NCI-H128 (cell line): Measurements from ENCODE around the gene FUT8.
"Not testable (repeated sequence)": the region's sequence is repeated elsewhere in the genome, so short reads cannot be mapped to it uniquely, and the experiment has no call there.

Source experiments
- DNase-seq: peaks from one replicate; lab custom pipeline; 2025; ENCODE audit not compliant: unreplicated experiment; lab: John Stamatoyannopoulos, UW

FUT8 gene

DNA sequence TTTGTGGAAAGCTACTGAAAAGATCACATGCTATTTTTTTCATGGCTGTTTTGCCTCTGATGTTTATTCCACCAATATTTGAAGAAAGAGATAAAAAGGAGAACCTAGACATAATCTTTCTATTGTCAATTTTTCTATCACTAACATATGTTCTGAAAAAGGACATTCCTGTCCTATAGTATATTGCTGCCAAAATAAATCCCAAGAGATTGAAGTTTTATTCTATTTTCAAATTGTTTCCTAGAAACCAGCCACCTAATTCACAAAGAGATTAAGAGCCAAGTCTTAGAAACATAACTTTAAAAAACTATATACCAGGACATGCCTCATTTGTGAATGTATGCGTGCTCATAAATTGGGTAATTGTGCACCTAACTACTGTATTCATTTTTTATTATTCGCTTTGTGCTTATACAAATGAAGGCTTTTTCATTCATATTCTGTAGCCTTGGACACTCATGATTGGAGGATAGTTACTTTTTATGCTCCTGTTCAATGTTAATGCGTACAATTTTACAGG lies 200.7 kb downstream of the FUT8 start:
- no peak for DNase-seq

DNA sequence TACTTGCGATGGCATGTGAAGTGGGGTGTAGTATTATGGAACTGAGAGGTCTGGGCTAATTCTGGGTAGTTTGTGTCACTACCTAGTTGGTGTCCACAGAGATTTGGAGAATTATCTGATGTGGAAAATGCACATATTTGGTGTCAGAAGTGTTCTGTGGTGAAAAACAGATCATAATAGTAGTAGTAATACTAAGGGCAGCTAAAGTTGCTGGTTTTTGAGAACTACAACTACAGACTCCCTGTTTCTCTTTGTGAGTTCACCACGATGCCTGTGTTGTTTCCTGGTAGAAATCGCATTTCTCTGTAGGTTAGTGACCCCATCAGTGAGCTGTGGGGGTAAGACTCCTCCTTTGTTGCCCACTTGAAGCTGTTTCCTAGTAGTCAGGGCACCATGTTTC lies 206.5 kb downstream of the FUT8 start:
- DNase-seq, result no peak

DNA sequence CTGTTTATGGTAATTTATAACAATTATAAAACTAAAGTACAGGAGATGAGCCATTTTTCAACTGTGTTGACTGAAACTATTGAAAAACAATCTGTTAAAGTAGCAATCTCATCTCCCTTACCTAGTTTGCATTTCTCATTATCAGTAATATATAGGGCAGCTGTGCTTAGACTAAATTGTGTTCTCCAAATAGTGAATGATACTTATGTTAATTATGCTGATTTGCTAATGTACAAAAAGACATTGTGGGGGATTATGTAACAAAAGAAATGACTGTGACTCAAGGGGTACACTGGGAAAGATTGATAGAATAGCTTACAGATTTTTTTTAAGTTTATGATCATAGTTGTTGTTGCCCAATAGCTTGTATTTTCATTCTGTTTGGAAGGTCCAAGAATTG lies 207.7 kb downstream of the FUT8 start:
- DNase-seq, result no peak

DNA sequence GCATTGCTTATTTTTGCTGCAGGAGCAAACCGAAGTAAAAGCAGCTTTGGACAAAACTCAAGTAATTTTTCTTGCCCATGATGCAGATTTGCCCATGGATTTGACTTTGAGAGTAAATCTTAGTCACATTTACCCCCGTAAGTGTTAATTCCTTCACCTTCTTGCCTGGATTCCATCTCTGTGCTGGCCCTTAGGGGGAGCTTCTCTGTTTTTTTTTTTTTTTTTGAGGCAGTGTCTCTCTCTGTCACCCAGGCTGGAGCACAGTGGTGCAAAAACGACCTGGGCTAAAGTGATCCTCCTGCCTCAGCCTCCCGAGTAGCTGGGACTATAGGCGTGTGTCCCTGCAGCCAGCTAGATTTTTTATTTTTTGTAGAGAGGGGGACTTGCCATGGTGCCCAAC lies 210.2 kb downstream of the FUT8 start:
- DNase-seq, result no peak

- no peak for DNase-seq
These were observed 211.2 kb downstream of the FUT8 start for GRCh38 chr14:65623759-65624158.

- no peak for DNase-seq
These were observed 214.8 kb downstream of the FUT8 start for GRCh38 chr14:65627315-65627714.

DNA sequence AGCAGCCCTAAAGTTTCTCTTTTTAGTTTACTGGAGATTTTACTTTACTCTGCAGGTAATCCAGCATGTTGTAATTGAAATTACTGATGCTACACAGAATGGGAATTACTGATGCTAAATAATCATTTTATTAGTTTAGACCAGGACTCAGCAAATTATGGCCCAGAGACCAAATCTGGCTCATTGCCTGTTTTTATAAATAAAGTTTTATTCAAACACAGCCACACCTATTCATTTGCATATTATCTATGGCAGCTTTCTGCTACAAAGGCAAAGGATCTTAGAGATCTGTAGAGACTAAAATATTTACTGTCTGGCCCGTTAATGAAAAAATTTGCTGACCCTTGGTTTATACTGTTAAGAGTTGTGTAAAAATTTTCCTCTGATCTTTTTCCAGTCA lies 216.1 kb downstream of the FUT8 start:
- DNase-seq, result no peak

DNA sequence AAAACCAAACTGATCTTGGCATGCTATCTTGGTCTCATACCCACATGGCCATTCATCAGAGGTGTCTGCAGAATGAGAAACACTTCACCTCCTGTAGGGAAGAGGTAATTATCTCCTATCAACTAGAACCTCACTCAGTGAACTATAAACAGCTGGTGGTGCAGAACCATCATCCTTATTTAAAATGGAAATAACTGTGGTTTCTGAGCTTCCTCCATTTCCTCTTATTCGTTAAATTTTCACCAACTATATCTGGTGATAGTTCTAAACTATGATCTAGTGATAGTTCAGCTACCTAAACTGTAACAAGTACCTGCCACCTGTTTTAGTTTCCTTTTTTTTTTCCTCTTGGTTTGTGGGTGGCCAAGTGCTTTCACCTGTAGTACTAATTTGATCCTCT lies 218.5 kb downstream of the FUT8 start:
- no peak for DNase-seq

- DNase-seq, result no peak
These were observed 220.0 kb downstream of the FUT8 start for GRCh38 chr14:65632487-65632886.

- DNase-seq, result not testable (repeated sequence)
These were observed 221.1 kb downstream of the FUT8 start for GRCh38 chr14:65633666-65634065.

- no peak for DNase-seq
These were observed 225.2 kb downstream of the FUT8 start for GRCh38 chr14:65637780-65638179.

GRCh38 chr14:65639216-65639615 lies 226.7 kb downstream of the FUT8 start:
- DNase-seq, result no peak

- DNase-seq, result no peak
These were observed 238.3 kb downstream of the FUT8 start for GRCh38 chr14:65650826-65651225.

DNA sequence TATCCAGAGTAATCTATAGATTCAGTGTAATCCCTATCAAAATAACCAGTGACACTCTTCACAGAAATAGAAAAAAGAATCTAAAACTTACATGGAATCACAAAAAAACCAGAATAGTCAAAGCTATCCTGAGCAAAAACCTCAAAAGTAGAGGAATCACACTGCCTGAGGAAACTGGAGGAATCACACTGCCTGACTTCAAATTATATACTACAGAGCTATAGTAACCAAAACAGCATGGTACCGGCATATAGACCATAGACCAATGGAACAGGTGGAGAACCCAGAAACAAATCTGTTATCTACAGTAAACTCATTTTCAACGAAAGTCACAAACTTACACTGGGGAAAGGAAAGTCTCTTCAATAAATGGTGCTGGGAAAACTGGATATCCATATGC lies 244.0 kb downstream of the FUT8 start:
- DNase-seq, result no peak

DNA sequence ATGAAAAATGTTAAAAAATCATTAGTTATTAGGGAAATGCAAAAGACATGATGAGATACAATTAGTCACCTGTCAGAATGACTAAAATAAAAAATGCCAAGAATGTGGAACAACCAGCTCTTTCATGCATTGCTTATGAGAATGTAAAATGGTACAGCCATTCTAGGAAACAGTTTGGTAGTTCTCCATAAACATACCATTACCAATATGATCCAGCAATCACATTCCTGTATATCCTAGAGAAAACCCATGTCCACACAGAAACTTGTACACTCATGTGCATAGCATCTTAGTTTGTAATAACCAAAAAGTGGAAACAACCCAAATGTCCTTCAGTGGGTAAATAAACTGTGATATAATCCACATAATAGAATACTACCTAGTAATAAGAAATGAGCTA lies 245.7 kb downstream of the FUT8 start:
- no peak for DNase-seq

DNA sequence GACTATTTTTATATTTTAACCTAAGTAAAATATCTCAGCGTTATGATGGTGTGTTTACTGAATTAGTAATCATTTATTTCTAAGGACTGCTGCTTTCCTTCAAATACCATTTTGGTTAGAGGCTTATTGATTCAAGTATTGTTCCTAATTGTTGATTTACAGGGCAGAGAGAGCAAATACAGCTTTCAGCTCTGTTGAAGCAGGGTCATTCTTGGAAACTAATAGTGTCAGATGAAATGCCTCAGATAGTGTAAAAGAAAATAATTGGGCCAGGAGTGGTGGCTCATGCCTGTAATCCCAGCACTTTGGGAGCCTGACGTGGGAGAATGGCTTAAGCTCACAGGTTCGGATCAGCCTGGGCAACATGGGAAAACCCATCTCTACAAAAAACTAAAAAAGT lies 249.3 kb downstream of the FUT8 start:
- no peak for DNase-seq

DNA sequence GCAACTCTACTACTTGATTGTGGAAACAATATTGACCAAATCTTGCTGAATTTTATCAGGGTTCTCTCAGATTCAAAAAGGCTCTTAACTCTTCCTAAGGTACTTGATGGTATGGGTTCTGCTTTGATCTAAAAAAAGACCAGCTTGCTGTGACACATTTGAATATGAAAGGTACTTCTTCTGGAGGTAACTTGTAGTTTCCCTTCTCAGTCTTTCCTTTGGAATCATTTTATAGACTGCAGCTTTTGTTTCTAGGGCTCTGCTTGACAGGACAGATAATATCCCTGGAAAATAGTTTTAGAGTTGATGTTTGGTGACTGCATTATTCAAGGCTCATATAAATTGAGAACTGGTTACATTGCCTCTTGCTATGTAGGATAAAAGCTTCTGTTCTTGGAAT lies 251.9 kb downstream of the FUT8 start:
- no peak for DNase-seq

GRCh38 chr14:65676361-65677014 lies 264.0 kb downstream of the FUT8 start:
- no peak for DNase-seq

DNA sequence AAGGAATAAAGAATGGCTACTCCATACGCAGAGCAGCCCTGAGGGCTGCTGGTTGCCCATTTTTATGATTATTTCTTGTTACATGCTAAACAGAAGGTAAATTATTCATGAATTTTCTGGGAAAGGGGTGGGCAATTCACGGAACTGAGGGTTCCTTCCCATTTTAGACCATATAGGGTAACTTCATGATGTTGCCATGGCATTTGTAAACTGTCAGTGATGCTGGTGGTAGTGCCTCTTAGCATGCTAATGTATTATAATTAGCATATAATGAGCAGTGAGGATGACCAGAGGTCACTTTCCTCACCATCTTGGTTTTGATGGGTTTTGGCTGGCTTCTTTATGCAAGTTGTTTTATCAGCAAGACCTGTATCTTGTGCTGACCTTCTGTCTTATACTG lies 273.0 kb downstream of the FUT8 start:
- no peak for DNase-seq

- DNase-seq, result no peak
These were observed 274.2 kb downstream of the FUT8 start for GRCh38 chr14:65686761-65687160.

DNA sequence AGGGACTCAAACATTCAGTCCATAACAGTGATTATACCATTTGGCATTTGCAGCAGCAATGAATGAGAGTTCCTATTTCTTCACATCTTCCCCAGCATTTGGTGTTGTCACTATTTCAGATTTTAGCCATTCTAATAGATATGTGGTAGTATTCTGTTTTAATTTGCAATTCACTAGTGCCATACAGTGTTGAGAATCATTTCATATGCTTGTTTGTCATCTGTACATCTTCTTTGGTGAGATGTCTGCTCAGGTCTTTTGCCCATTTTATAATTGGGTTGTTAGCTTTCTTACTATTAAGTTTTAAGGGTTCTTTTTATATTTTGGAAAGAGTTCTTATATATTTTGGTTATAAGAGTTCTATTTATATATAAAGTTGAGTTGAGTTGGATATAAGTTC lies 276.5 kb downstream of the FUT8 start:
- DNase-seq, result no peak

DNA sequence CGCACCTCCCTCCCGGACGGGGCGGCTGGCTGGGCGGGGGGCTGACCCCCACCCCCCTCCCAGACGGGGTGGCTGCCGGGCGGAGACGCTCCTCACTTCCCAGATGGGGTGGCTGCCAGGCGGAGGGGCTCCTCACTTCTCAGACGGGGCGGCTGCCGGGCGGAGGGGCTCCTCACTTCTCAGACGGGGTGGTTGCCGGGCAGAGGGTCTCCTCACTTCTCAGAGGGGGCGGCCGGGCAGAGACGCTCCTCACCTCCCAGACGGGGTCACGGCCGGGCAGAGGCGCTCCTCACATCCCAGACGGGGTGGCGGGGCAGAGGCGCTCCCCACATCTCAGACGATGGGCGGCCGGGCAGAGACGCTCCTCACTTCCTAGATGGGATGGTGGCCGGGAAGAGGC lies 280.0 kb downstream of the FUT8 start:
- DNase-seq, result not testable (repeated sequence)

DNA sequence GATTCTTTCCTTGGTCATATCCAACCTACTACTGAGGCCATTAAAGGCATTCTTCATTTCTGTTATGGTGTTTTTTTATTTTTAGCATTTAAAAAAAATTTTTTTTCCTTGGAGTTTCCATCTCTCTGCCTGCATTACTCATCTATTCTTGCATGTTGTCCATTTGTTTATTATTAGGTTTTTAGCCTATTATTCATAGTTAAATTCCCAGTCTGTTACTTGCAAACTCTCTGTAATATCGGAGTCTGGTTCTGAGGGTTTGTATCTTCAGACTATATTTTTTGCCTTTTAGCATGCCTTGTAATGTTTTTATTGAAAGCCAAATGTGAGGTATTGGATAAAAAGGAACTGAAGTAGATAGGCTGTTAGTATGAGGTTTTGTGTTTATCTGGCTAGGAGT lies 284.3 kb downstream of the FUT8 start:
- DNase-seq, result no peak
